Myocyte (in vitro differentiated cells): ENCODE measurements around the gene UTS2R. TPM values are rescaled to one million over a fixed set of nuclear protein-coding genes. Genes with fewer than 3 reads are reported as not detected.
"Not testable (repeated sequence)": the region's sequence is repeated elsewhere in the genome, so short reads cannot be mapped to it uniquely, and the experiment has no call there.

Experiments
- DNase-seq: peaks from one replicate; pipeline ENCODE4 v3.0.0-alpha.2; 2012; ENCODE audit warnings: low read depth
- total RNA-seq: library from RNA; depleted of rRNA; stranded (reverse); fragments of >200 nt; gene quantifications from 2 replicates; pipeline ENCODE4 v1.2.3, GENCODE V29; 2014

The UTS2R gene
- total RNA-seq, 1 donor from 2014 or later: 29.1 TPM

DNA sequence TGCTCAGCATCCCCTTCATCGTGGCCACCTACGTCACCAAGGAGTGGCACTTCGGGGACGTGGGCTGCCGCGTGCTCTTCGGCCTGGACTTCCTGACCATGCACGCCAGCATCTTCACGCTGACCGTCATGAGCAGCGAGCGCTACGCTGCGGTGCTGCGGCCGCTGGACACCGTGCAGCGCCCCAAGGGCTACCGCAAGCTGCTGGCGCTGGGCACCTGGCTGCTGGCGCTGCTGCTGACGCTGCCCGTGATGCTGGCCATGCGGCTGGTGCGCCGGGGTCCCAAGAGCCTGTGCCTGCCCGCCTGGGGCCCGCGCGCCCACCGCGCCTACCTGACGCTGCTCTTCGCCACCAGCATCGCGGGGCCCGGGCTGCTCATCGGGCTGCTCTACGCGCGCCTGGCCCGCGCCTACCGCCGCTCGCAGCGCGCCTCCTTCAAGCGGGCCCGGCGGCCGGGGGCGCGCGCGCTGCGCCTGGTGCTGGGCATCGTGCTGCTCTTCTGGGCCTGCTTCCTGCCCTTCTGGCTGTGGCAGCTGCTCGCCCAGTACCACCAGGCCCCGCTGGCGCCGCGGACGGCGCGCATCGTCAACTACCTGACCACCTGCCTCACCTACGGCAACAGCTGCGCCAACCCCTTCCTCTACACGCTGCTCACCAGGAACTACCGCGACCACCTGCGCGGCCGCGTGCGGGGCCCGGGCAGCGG, 3.2 kb downstream of the UTS2R start:
- DNase-seq: no peak

DNA sequence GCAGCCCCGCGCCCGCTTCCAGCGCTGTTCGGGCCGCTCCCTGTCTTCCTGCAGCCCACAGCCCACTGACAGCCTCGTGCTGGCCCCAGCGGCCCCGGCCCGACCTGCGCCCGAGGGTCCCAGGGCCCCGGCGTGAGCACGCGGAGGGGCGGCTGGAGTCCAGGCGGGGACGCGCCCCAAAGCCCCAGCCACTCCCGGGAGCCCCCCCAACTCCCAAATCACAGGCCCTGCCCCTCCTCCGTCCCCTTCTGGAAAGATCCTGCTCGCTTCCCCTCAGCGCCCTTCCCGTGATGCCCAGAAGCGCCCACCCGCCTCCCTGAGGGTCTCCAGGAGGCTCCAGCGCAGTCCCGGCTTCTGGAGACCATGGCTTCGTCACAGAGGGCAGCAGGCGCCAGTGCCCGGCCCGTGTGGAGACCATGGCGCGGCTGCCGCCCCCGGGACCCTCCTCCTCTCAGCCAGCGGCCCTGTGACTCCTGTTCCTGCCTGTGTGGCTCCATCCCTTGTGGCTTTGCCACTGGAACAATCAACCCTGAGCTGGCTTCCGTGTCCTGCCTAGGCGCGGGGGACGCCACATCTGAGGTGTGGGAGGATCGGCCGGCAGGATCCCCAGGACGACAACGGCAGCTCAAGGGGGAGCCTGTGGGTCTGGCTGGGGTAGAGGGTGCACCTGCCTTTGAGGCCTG, 3.9 kb downstream of the UTS2R start:
- DNase-seq: no peak

DNA sequence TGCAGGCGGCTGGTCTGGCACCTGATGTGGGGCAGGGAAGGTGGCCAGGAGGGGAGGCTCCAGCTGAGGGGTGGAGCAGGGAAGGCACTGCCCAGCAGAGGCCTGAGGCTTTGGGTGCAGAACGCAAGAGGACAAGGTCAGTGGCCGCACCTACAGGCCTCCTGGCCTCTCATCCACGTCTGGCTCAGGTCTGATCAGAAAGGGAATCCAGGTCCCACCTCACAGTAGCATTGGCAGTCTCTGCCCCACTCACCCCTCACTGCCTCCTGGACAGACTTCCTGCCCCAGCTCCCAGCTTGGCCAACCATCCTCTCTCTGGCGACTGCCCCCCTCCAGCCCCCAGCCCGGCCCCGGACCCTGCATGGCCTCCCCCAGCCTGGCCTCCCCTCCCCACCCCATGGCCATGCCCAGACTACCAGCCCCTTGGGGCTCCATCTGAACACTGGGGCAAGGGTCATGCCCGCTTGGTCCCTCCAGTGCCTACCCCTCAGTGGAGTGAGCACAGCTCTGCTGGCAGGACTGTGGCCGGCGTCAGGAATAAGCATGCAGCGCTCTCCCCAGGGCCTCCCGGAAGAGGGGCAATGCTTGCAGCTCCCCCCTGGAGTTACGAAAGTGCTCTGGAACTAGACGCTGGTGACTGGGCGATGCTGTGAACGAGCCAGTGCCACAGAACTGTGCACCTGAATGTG, 4.6 kb downstream of the UTS2R start:
- peak; percentile 31 for DNase-seq

DNA sequence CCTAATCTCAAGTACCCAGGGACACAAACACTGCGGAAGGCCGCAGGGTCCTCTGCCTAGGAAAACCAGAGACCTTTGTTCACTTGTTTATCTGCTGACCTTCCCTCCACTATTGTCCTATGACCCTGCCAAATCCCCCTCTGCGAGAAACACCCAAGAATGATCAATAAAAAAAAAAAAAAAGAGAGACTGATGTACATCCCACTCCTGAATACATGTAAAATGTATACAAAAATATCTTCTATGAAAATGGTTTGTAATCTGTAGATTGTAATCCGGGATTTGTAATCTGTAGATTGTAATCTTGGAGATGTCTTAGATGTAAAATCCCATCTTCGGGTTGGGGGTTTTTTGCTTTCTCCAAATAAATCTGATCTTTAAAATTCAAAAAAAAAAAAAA, 5.7 kb downstream of the UTS2R start:
- DNase-seq: not testable (repeated sequence)

DNA sequence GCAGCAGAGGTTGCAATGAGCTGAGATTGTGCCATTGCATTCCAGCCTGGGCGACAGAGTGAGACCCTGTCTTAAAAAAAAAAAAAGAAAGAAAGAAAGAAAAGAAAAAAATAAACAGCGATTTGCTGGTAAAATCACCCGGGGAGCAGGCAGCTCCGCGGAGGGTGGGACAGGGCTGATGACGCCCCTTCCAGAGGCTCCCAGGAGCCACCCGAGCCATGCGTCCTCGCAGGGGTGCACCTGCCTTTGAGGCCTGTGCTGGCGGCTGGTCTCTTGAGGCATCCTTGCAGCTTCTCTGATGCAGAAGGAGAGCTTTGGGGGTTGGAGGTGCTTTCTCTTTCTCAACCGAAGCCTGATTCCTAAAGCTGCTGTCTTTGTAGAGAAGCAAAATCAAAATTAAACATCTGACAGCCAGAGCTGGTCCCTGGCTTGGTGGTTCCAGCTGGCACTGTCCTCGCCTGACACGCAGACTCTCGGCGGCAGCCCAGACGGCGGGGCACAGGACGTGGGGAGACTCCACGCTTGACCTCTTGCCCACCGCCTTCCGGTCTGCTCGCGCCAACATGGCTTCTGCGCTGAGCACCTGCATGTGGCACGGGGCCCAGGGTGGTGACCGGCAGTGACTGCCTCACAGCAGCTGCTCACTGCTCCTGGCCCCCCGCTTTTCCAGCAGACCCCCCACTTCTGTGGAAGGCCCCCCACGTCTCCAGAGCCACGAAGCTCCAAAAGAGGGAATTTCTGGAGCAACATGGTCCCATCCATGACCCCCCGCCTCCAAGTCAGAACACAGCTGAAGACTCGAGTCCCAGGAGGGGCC, 6.6 kb downstream of the UTS2R start:
- DNase-seq: no peak

DNA sequence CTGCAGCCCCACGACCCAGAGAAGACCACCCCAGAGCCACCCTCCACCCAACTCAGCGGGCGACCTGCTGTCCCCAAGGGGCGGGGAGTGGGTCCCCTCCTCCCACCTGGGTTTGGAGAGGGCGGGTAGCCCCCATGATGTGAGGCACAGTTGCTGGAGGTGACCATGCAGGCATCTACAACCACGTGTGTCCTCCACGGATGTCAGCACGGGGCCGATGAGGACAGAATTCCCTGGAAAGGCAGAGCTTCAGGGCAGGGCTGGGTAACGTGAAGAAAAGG, 7.1 kb downstream of the UTS2R start:
- DNase-seq: no peak

DNA sequence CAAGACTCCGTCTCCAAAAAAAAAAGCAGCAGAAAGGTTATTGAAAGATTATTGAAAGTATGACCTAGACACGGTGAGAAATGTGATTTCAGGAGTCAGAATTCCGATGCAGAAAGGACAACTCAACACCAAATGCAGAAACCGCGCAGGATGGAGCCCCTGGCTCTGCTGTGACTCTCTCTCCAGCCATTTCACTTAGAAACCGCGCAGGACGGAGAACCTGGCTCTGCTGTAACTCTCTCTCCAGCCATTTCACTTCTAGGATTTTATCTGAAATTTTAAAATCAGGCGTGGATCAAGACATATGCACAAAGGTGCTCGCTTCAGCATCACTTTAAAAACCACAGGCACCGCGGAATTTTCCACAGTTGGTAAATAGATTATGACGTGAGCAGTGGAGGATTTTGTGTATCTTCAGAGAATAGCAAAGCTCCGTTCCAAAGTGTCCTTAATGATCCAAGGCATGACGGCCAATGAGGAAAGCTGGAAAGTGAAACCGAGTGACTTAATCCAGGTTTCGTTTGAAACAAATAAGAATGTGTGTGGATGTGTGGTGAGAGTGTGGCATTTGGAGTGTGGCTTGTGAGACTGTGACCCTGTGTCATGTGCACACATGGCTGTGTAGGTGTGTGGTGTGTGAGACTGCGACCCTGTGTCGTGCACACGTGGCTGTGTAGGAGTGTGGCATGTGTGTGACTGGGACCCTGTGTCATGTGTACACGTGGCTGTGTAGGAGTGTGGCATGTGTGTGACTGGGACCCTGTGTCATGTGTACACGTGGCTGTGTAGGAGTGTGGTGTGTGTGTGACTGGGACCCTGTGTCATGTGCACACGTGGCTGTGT, 9.5 kb downstream of the UTS2R start:
- DNase-seq: peak; percentile 74

DNA sequence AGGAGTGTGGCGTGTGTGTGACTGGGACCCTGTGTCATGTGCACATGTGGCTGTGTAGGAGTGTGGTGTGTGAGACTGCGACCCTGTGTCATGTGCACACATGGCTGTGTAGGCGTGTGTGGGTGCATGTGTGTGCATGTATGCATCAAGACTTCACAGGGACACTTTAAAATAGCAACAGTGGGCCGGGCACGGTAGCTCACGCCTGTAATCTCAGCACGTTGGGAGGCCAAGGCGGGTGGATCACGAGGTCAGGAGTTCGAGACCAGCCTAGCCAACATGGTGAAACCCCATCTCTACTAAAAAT, 10.1 kb downstream of the UTS2R start:
- not testable (repeated sequence) for DNase-seq

DNA sequence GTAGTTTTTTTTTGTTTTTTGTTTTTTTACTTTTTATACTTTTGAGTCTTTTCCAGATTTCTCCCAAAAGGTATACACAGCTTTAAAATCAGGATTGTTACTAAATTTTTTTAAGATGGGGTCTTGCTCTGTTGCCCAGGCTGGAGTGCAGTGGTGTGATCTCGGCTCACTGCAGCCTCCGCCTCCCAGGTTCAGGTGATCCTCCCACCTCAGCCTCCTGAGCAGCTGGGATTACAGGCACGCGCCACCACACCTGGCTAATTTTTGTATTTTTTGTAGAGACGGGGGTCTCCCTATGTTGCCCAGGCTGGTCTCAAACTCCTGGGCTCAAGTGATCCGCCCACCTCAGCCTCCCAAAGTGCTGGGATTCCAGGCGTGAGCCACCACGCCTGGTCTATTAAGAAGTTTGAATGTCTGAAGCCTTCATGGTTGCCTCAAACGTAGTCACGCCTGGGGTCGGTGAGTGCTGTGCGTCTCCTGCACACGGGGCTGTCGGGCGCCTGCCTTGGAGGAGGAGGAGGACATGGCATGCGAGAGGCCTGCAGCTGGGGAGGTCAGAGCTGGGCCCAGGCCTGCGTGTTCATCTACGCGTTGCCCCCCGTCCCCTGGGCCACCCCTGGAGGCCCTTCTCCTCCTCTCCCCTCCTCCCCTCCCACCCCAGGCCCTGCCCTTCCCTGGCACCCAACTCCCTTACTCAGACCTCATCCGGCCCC, 10.8 kb downstream of the UTS2R start:
- DNase-seq: not testable (repeated sequence)

DNA sequence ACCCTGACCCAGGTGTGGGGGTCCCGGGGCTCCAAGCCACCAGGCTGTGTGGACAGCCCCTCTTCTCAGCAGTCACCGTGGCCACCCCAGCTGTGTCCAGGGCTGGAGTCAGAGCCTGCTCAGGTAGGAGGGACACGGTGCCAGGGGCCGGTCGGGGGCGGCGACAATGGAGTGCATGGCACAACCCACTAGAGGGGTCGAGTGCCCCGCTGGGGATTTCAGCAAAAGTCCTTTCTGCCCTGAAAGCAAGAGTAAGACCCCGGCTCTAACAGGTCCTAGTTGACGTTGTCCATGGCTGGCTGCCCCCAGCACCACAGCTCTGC, 11.3 kb downstream of the UTS2R start:
- no peak for DNase-seq

DNA sequence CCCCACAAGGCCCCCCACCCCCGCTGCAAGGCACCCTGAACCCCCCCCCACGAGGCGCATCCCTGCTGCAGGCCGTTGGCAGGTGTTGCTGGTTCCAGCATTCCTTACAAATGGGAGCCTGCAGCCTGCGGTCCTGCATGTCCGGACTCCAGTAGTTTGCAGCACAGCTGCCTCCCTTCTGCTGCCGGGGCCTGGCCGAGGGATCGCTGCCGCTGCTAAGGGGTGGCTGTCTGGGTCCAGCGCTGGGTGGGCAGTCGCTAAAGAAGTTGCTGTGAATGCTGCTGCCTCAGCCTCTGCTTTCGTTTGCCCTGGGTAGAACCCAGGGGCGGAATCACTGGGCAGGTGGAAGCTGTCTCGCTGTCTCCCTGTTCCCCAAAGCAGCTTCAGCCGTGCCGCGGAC, 11.8 kb downstream of the UTS2R start:
- DNase-seq: no peak

DNA sequence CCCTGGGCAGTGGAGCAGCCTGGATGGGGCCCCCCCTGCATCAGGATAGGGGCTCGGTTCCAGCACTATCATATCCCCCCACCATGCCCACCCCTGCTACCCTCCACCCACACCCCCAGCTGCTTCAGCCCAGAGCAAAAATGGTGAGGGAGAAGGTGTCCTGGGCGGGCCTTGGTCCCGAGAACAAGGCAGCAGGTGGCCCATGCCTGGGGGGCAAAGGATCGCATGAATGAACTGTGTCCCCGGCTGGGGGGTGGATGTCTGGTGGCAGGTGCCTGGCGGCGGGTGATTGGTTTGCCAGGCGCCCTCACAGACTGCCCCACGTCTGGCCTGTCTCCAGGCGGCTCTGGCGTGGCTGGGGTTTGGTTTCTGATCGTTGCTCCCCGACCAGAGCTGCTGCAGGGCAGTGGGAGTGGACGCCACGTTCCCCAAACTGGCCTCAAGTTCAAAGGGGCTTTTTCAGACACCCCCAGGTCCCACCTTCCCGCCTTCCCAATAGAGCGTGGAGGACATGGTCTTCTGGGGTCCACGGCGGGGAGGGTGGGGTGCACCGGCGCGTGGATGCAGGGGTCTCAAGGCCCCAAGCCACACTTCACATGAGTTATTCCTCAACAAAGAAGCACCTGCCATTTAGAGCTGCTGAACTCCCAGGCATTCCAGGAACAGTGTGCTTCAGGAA, 12.6 kb downstream of the UTS2R start:
- DNase-seq: peak; percentile 40

DNA sequence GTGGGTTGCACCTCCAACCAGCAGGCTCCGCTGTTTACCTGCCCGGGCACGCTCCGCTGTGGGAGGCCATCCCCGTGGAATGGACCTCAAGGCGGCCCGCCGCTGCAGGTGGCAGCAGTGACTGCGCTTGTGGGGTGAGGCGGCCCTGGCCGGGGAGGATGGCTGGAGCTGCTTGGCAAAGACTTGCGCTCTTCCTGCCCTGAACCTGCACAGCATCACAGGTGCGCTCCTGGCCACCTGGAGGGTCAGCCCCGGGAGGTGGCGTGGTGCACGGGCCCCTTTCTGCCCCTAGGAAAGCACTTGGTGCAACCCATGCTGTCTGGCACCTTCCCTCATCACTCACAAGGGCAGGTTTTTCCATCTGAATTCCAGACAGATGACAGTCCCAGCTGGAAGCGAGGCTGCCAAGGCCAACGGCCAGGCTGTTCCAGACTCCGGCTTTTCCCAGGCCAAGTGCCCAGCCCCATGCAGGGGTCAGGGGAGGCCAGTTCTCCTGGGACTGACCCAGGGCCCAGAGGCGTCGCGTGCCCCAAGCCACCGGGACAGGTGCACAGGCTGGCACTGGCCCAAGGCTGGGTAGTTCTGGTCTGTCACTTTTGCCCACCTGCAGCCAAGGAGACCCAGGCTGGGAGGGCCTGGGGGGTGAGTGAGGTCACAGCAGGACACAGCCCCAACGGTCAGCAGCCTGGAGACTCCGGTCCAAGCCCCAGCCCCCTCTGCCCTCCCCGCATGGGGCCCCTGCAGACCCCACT, 13.3 kb downstream of the UTS2R start:
- peak; percentile 96 for DNase-seq

DNA sequence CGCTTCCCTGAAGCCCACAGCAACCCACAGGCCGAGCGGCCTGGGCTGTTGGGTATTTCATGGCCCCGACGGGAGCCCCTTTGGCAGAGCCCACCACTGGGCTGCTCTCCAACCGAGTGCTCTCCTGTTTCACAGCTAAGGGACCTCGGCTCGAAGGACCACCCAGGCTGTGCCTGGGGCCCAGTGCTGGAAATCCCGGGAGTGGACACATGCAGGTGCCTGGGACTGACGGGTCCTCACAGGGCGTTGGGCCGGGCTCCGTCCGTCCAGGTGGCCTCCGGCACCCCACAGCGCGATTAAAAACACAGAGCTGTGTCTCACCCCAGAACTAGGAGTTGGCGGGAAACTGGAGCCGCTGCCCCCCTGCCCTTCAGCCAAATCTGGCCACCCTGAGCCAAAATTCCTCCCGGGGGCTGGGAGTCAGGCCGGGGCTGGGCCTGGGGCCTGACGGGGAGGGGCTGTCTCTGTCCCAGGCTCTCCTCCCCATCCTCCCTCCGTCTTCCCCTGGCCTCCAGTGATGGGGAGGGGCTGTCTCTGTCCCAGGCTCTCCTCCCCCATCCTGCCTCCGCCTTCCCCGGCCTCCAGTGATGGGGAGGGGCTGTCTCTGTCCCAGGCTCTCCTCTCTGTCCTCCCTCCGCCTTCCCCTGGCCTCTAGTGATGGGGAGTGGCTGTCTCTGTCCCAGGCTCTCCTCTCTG, 14.1 kb downstream of the UTS2R start:
- no peak for DNase-seq

DNA sequence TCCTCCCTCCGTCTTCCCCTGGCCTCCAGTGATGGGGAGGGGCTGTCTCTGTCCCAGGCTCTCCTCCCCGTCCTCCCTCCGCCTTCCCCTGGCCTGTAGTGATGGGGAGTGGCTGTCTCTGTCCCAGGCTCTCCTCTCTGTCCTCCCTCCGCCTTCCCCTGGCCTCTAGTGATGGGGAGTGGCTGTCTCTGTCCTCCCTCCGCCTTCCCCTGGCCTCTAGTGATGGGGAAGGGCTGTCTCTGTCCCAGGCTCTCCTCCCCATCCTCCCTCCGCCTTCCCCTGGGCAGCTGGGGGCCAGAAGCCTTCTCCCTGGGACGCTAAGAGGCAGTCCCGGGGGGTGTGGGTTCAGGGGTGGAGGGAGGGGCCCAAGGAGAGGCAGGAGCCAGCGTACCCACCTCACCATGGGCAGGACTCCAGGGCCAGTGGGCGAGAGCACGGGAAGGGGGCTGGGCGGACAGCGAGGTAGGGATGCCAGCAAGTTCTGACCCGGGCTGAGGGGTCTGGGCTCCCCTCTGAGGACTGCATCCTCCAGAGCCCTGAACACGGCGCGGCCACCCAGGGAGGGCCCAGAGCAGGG, 14.8 kb downstream of the UTS2R start:
- DNase-seq: peak; percentile 28

DNA sequence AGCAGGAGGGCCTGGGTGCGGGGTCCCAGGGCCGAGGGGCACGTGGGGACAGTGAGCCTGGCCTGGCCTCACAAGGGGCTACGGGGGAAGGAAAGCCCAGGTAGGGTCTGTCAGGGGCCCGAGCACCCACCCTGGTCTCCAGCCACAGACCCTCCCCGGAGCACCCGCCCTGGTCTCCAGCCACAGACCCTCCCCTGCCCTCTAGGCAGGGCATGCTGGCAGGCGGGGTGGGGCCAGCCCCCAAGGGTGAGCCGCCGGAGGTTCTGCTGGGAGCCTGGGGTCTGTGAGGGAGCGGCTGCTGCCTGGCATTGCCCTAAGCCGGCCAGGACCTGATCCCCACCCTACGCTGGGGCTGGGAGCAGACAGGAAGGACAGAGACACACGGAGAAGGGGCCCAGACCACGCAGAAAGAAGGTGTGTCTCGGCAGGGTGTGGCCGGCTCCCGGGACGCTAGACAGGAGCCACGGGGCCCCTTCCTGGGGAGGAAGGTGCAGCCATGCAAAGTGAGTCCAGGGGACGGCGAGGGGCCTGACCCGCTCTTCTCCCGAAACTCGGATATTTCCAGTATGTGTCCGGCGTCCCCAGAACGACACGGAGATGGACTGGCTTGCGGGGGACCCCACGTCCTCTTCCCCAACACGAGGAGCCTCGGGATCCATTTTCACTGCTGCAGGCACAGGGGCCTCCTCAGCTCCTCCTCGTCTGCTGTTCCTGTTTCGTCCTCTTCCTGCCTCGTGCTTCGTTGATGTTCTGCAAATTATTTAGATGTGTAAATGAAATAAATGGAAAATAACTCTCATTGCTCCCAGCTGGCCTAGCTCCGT, 15.5 kb downstream of the UTS2R start:
- no peak for DNase-seq

DNA sequence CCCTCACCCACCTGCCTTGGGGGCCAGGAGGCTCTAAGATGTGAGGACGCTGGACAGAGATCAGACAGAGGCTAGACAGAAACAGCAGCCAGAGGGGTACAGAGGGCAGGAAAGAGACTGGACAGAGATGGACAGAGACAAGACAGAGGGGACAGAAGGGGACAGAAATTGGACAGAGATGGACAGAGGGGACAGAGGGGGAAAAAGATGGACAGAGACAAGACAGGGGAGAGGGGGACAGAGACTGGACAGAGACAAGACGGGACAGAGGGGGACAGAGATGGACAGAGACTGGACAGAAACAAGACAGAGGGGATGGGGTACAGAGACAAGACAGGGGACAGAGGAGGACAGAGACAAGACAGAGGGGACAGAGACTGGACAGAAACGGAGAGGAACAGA, 16.1 kb downstream of the UTS2R start:
- DNase-seq: no peak
